DND-41 (cell line): ENCODE data around the gene ZNF8.

Source experiments
- ATAC-seq: fragments of 200-7000 bp; cut with Tn5 transposase; 3 replicates; pipeline ENCODE4 v1.9.1; 2021; ENCODE audit warnings: low read depth; ENCODE audit not compliant: insufficient read depth
- DNase-seq: peaks from one replicate; pipeline ENCODE4 v3.0.0-alpha.2; 2020
- H2AFZ ChIP-seq: 2 replicates; pipeline ENCODE4 v1.6.0; 2012; ENCODE audit warnings: low read depth, low read length
- H3K27ac ChIP-seq: 2 replicates; pipeline ENCODE4 v1.5.1; 2012; ENCODE audit warnings: low read length, inconsistent platforms
- H3K27me3 ChIP-seq: fragments of 200-600 bp; sonication (generic); 2 replicates; pipeline ENCODE4 v1.6.0; 2012; ENCODE audit warnings: low read length, mild to moderate bottlenecking, inconsistent platforms; ENCODE audit not compliant: insufficient read depth, poor library complexity
- H3K36me3 ChIP-seq: 2 replicates; pipeline ENCODE4 v1.5.1; 2012; ENCODE audit warnings: low read length, inconsistent platforms; ENCODE audit not compliant: insufficient read depth
- H3K4me1 ChIP-seq: 2 replicates; pipeline ENCODE4 v1.5.1; 2012; ENCODE audit warnings: mild to moderate bottlenecking, low read length; ENCODE audit not compliant: insufficient read depth
- H3K4me2 ChIP-seq: 2 replicates; pipeline ENCODE4 v1.6.0; 2012; ENCODE audit warnings: mild to moderate bottlenecking, moderate library complexity, low read length, inconsistent platforms; ENCODE audit not compliant: insufficient read depth
- H3K4me3 ChIP-seq, 2 experiments: fragments of 200-600 bp in 1 of 2; shearing (Covaris generic) in 1 of 2; 2 replicates each; pipeline ENCODE4 v1.5.1; 2012 to 2016; ENCODE audit warnings: inconsistent platforms in 2 of 2, low read length in 2 of 2, mild to moderate bottlenecking in 2 of 2, low read depth in 1 of 2, moderate library complexity in 1 of 2
- H3K79me2 ChIP-seq: 2 replicates; pipeline ENCODE4 v1.6.0; 2012; ENCODE audit warnings: low read length, inconsistent platforms; ENCODE audit not compliant: insufficient read depth
- H3K9ac ChIP-seq: 2 replicates; pipeline ENCODE4 v1.6.0; 2012; ENCODE audit warnings: low read depth, mild to moderate bottlenecking, inconsistent platforms, low read length, moderate library complexity
- H3K9me3 ChIP-seq: 2 replicates; pipeline ENCODE4 v1.5.1; 2012; ENCODE audit warnings: low read length, moderate library complexity, mild to moderate bottlenecking, inconsistent platforms; ENCODE audit not compliant: insufficient read depth, severe bottlenecking
- H4K20me1 ChIP-seq: 2 replicates; pipeline ENCODE4 v1.6.0; 2012; ENCODE audit warnings: low read length; ENCODE audit not compliant: insufficient read depth
- CTCF ChIP-seq: IDR thresholded peaks from 2 replicates; pipeline ENCODE4 v1.5.1; 2012; ENCODE audit warnings: borderline replicate concordance, low read length, moderate library complexity, mild to moderate bottlenecking; ENCODE audit not compliant: poor library complexity, severe bottlenecking; ENCODE audit errors: extremely low read depth
- EZH2 ChIP-seq: IDR thresholded peaks from 3 replicates; pipeline ENCODE4 v1.6.1; 2012; ENCODE audit warnings: borderline replicate concordance, low read depth, mild to moderate bottlenecking, moderate library complexity, low read length, inconsistent platforms; ENCODE audit not compliant: severe bottlenecking

Gene ZNF8

DNA sequence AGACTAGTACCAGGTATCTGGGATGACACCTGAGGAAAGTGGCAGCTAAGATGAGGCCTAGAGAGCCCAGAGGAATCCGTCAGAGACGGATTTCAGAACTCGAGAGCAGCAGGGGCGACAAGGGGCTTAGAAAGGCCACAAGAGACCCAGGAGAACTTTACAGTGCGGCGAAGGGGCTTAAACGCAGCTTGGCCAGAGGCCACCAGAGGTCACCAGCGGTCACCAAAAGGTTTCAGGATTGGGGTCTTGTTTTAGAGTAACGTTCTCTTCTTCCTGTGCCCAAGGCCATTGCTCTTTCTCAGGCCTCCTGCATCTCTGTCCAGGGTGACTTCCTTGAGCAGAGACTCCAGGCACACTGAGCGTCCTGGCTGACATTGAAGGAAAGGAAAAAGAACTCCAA, 50.2 kb downstream of the ZNF8 start:
- Histone ChIP-seq H3K4me1 (peaks cover 39% of the 10 kb centered on the region), H3K9me3 (no peaks in the 10 kb centered on the region), H3K9ac (no peak overlapping the region), H2AFZ (no peak overlapping the region), H3K79me2 (peaks cover 32% of the 10 kb centered on the region), H3K4me2 (peak overlapping the region; percentile 19; the same call in 1 of the 2 replicates), H3K36me3 (0 out of 2 replicates have a peak, but pooled peaks cover 3% of the 10 kb centered on the region), H3K27ac (no peak overlapping the region), H3K27me3 (no peaks in the 10 kb centered on the region), H3K4me3 (no peak overlapping the region), H4K20me1 (no peaks in the 10 kb centered on the region)
- DNase-seq (peak; percentile 44), ATAC-seq (no peak)
- no peak for TF ChIP-seq EZH2
- peak; percentile 69 for TF ChIP-seq CTCF

DNA sequence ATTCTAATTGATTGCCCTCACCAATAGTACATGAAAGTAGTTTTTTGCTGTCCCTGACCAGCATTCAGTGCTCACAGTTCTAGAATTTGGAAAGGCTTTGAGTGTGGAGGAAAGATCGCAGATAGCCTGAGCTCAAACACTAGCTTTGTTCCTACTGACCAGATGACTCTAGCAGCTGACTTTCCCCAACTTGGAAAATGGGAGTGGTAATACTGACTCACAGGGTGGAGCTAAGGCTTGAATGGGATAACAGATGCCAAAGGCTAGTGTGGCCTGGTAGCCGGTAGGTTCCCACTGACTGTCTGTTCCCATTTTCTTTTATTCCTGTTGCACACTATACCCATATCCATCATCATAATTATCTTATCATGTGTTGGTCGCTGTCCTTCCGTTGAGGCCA, 51.7 kb downstream of the ZNF8 start:
- Histone ChIP-seq H3K4me2 (no peak overlapping the region), H3K9ac (no peak overlapping the region), H4K20me1 (no peaks in the 10 kb centered on the region), H3K27ac (no peak overlapping the region), H3K4me1 (peaks cover 32% of the 10 kb centered on the region), H3K79me2 (peaks cover 21% of the 10 kb centered on the region), H2AFZ (no peak overlapping the region), H3K36me3 (peaks cover 8% of the 10 kb centered on the region), H3K27me3 (no peaks in the 10 kb centered on the region), H3K9me3 (no peaks in the 10 kb centered on the region), H3K4me3 (no peak overlapping the region)
- DNase-seq (no peak), ATAC-seq (no peak)
- TF ChIP-seq EZH2 (no peak), CTCF (no peak)

GRCh38 chr19:58332697-58333096, 53.9 kb downstream of the ZNF8 start:
- H3K27ac ChIP-seq, result no peak overlapping the region
- no peaks in the 10 kb centered on the region for H3K9me3 ChIP-seq
- no peak overlapping the region for H3K4me2 ChIP-seq
- H3K27me3 ChIP-seq, result no peaks in the 10 kb centered on the region
- H3K36me3 ChIP-seq, result peaks cover 21% of the 10 kb centered on the region
- no peak for ATAC-seq
- DNase-seq, result no peak
- no peaks in the 10 kb centered on the region for H4K20me1 ChIP-seq
- no peak overlapping the region for H2AFZ ChIP-seq
- no peak overlapping the region for H3K4me3 ChIP-seq
- peaks cover 16% of the 10 kb centered on the region for H3K4me1 ChIP-seq
- TF ChIP-seq CTCF, result no peak
- TF ChIP-seq EZH2, result no peak
- no peaks in the 10 kb centered on the region; the same call in 1 of the 2 replicates for H3K79me2 ChIP-seq
- no peak overlapping the region for H3K9ac ChIP-seq
